ENCODE data around the gene RNF126. TPM values are rescaled to one million over a fixed set of nuclear protein-coding genes. Genes with fewer than 3 reads are reported as not detected.

The RNF126 gene
- total RNA-seq, 4 donors from 2014 or later = 96.6 to 156 (median 126) TPM

DNA sequence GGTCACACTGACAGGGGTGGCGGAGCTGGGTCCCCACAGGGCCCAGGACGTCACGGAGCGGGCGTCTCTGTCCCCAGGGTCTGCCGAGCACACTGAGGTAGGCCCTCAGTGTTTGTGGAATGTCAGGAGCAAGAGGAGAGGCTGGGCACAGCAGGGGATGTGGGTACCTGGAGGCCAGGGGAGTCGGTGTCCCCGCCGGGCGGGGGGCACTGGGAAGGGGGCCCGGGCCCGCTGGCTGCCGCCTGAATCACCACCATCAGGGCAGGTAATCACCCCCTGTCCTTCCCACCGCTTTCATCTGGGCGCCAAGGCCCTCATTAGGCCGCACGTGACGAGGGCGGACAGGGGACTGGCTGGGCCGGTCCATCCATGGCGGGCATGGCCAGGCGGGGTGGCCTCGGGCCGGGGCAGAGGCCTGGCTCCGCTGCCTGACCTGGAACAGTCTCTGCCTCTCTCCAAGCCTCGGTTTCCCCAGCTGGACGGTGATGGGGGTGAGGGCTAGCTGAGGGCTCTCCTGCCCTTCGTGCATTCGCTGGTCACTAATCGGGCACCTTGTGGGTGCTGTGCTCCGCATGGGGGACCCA lies 22.3 kb downstream of the RNF126 start:
- TF ChIP-seq, protein P1, sequence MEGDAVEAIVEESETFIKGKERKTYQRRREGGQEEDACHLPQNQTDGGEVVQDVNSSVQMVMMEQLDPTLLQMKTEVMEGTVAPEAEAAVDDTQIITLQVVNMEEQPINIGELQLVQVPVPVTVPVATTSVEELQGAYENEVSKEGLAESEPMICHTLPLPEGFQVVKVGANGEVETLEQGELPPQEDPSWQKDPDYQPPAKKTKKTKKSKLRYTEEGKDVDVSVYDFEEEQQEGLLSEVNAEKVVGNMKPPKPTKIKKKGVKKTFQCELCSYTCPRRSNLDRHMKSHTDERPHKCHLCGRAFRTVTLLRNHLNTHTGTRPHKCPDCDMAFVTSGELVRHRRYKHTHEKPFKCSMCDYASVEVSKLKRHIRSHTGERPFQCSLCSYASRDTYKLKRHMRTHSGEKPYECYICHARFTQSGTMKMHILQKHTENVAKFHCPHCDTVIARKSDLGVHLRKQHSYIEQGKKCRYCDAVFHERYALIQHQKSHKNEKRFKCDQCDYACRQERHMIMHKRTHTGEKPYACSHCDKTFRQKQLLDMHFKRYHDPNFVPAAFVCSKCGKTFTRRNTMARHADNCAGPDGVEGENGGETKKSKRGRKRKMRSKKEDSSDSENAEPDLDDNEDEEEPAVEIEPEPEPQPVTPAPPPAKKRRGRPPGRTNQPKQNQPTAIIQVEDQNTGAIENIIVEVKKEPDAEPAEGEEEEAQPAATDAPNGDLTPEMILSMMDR (IDR thresholded peaks at IDR 0.05) = no peak
- no peak for TF ChIP-seq POLR2A (IDR thresholded peaks at IDR 0.05)
- WGBS, 2 donors = 80 to 83% methylated on average over 28 to 30 of the region's 31 CpGs
- no peak overlapping the region for H3K4me3 ChIP-seq (ENCODE audit: low read depth, poor library complexity, severe bottlenecking)
- DNase-seq (ENCODE audit: low spot score in 2 of 2) = no peak
- intact Hi-C loops (cut with DNase I; ENCODE audit: low total_unique reads) = no loop called here

DNA sequence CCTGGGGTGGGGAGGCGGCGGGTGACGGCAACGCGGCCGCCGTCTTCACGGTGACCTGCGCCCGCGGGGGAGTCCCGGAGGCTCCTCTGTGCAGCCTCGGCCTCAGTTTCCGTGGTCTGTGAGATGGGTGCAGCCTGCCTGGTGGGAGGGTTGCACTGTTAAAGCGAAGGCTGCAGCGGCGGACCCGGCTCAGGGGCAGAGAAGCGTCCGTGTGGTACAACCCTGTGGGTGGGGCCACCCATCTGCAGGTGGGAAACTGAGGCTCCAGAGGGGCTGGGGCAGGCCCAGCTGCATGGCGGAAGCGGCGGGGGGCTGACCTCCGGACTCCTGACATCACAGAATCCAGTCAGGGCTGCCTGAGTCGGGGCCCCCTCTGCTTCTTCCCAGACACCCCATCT lies 22.9 kb downstream of the RNF126 start:
- no peak for TF ChIP-seq POLR2A (IDR thresholded peaks at IDR 0.05)
- TF ChIP-seq, protein P1 (IDR thresholded peaks at IDR 0.05) = no peak
- no peak overlapping the region for H3K4me3 ChIP-seq (ENCODE audit: low read depth, poor library complexity, severe bottlenecking)
- intact Hi-C loops (cut with DNase I; ENCODE audit: low total_unique reads) = no loop called here
- WGBS, 2 donors = 36 to 58% methylated on average over 9 to 22 of the region's 25 CpGs
- no peak for DNase-seq (ENCODE audit: low spot score in 2 of 2)

DNA sequence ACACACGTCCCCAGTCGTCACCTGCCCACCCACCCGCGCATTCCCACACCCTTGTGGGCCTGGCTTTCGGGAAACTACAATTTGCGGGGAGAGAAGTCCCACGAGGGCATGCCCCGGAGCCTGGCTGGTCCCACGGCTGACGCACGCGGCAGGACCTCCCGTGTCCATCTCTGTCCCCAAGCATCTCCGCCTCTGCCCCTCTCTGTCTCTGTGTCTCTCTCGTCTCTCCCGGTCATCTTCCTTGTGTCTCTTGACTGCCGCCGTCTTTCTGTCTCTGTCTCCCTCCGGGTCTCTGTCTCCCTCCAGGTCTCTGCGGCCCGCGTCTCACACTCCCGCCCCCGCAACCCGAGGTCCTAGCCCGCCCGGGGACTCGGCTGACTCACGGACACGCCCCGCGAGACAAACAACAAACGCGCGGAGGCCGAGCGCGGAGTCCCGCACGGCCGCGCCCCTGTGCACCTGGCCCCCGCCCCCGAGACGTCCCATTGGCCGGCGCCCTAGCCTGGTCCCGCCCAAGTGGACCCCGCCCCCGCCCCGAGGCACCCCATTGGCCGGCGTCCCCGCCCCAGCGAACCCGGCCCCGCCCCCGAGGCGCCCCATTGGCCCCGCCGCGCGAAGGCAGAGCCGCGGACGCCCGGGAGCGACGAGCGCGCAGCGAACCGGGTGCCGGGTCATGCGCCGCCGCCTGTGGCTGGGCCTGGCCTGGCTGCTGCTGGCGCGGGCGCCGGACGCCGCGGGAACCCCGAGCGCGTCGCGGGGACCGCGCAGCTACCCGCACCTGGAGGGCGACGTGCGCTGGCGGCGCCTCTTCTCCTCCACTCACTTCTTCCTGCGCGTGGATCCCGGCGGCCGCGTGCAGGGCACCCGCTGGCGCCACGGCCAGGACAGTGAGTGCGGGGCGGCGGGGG lies 23.5 kb downstream of the RNF126 start, which contains the start of gene FGF22:
Gene FGF22 (plus strand): TSS at position 627 of the 908 bp plus-strand sequence. CDS start 47 bp downstream, at position 674.
- intact Hi-C loops (cut with DNase I; ENCODE audit: low total_unique reads) = no loop called here
- peak; percentile 89 to 99 for DNase-seq (ENCODE audit: low spot score in 2 of 2)
- TF ChIP-seq, protein P1 (IDR thresholded peaks at IDR 0.05) = no peak
- no peak for TF ChIP-seq POLR2A (IDR thresholded peaks at IDR 0.05)
- peak within 1 kb of the TSS; percentile 3 for H3K4me3 ChIP-seq (ENCODE audit: low read depth, poor library complexity, severe bottlenecking)
- 6 to 13% methylated on average over 38 to 59 of the region's 109 CpGs for WGBS, 2 donors

DNA sequence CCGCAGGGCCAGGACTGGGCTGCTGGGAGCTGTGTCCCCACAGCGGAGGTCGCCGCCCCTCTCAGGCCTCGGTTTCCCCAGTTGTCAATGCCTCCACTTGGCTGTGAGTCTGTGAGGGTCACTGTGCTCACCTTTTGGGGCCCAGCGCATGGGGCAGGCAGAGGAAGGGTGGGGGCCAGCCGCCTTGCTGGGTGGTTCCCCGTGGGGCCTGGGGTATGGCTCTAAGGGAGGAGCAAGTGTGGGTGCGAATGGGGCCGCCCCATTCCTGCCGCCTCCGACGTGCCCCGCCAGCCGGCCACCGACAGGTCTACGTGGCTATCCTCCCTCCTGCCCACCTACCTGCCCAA lies 24.1 kb downstream of the RNF126 start:
- DNase-seq (ENCODE audit: low spot score in 2 of 2) = no peak
- no peak overlapping the region for H3K4me3 ChIP-seq (ENCODE audit: low read depth, poor library complexity, severe bottlenecking)
- intact Hi-C loops (cut with DNase I; ENCODE audit: low total_unique reads) = no loop called here
- WGBS, 2 donors = 34 to 46% methylated on average over 4 to 16 of the region's 17 CpGs
- TF ChIP-seq, protein P1 (IDR thresholded peaks at IDR 0.05) = no peak
- no peak for TF ChIP-seq POLR2A (IDR thresholded peaks at IDR 0.05)

DNA sequence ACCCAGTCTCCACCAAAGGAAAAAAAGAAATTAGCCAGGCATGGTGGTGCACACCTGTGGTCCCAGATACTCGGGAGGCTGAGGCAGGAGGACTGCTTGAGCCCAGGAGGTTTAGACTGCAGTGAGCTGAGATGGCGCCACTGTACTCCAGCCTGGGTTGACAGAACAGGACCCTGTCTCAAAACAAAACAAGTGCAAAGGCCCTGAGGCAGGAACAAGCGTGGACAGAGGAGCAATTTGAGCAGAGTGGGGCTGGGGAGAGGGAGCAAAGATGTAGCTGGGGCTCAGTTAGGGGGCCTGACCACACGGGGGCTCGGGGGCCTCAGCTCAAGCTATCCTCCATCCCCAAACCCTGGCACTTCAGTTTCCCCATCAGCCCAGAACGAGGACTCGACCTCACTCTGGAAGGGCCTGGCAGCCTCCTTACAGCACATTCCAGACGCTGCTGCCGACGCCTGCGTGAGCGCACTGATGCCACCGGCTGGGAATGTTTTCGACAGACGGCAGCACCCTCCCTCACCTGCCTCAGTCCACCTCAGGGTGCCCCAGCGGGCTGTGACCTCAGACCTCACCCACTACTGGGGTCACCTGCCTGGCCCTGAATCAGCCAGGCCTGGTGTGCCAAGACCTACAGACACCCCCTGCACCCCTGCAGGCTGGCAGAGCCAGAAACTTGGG lies 27.9 kb downstream of the RNF126 start:
- DNase-seq (ENCODE audit: low spot score in 2 of 2) = no peak
- H3K4me3 ChIP-seq (ENCODE audit: low read depth, poor library complexity, severe bottlenecking) = no peak overlapping the region
- TF ChIP-seq, protein P1 (IDR thresholded peaks at IDR 0.05) = no peak
- no peak for TF ChIP-seq POLR2A (IDR thresholded peaks at IDR 0.05)
- intact Hi-C loops (cut with DNase I; ENCODE audit: low total_unique reads) = no loop called here
- WGBS, 2 donors = 67 to 82% methylated on average over 15 to 16 of the region's 16 CpGs
